ENCODE data around the gene GMPPB. TPM values are rescaled to one million over a fixed set of nuclear protein-coding genes. Genes with fewer than 3 reads are reported as not detected.
A peak's percentile ranks its signal among the peaks of the same experiment; 100 is the strongest.
"Not testable (repeated sequence)": the region's sequence is repeated elsewhere in the genome, so short reads cannot be mapped to it uniquely, and the experiment has no call there.

GMPPB gene
- total RNA-seq, 1 donor from 2014 or later = 21.2 TPM

DNA sequence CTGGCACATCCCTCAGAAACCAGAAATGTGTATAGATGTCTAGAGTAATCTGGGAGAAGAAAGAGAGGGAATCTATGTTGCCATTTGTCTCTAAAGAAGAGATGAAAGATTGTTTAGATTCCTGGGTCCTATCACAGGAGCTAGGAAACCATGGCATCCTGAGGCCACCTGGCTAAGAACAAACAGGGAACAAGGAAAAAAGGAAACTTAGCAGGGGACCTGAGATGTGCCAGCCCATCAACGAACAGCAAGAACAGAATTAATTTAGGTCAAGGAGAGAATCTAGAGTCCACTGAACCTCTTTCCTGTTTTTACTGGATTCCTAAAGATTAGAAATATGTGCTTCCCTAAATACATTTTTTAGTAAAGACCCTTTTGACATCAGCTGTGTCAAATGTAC lies 32.3 kb upstream of the GMPPB start:
- Mint-ChIP-seq H3K4me3 (ENCODE audit: unreplicated experiment) (no peak overlapping the region), H3K27me3 (ENCODE audit: unreplicated experiment) (peaks cover 4% of the 10 kb centered on the region), H3K4me1 (ENCODE audit: low read depth, unreplicated experiment) (no peaks in the 10 kb centered on the region), H3K9me3 (ENCODE audit: unreplicated experiment) (no peaks in the 10 kb centered on the region), H3K36me3 (ENCODE audit: unreplicated experiment) (no peaks in the 10 kb centered on the region), H3K27ac (ENCODE audit: unreplicated experiment) (no peak overlapping the region)
- TF ChIP-seq, protein P1, sequence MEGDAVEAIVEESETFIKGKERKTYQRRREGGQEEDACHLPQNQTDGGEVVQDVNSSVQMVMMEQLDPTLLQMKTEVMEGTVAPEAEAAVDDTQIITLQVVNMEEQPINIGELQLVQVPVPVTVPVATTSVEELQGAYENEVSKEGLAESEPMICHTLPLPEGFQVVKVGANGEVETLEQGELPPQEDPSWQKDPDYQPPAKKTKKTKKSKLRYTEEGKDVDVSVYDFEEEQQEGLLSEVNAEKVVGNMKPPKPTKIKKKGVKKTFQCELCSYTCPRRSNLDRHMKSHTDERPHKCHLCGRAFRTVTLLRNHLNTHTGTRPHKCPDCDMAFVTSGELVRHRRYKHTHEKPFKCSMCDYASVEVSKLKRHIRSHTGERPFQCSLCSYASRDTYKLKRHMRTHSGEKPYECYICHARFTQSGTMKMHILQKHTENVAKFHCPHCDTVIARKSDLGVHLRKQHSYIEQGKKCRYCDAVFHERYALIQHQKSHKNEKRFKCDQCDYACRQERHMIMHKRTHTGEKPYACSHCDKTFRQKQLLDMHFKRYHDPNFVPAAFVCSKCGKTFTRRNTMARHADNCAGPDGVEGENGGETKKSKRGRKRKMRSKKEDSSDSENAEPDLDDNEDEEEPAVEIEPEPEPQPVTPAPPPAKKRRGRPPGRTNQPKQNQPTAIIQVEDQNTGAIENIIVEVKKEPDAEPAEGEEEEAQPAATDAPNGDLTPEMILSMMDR (IDR thresholded peaks at IDR 0.05; ENCODE audit: partially characterized antibody, unreplicated experiment) = no peak
- no peak for DNase-seq

DNA sequence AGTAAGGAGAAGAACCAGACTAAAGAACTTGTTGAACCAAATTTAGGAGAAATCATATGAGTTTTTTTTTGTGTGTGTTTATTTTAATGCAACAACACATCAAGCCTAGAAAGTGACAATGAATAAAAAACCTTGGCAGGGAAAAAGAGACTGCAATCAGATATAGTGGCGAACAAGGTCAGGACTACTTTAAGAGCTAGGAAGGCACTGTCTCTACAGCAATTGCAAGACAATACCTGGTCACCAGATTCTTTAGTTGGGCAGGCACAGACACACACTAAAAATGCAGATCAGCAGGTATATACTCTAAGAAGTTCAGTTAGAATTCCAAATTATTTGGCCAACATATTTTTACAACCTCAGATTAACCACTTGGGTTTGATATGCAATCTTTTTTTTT lies 30.8 kb upstream of the GMPPB start:
- no peak for DNase-seq
- Mint-ChIP-seq H3K27ac (ENCODE audit: unreplicated experiment) (no peak overlapping the region), H3K4me1 (ENCODE audit: low read depth, unreplicated experiment) (no peaks in the 10 kb centered on the region), H3K36me3 (ENCODE audit: unreplicated experiment) (no peaks in the 10 kb centered on the region), H3K27me3 (ENCODE audit: unreplicated experiment) (peaks cover 4% of the 10 kb centered on the region), H3K4me3 (ENCODE audit: unreplicated experiment) (no peak overlapping the region), H3K9me3 (ENCODE audit: unreplicated experiment) (no peaks in the 10 kb centered on the region)
- TF ChIP-seq, protein P1 (IDR thresholded peaks at IDR 0.05; ENCODE audit: partially characterized antibody, unreplicated experiment) = no peak

DNA sequence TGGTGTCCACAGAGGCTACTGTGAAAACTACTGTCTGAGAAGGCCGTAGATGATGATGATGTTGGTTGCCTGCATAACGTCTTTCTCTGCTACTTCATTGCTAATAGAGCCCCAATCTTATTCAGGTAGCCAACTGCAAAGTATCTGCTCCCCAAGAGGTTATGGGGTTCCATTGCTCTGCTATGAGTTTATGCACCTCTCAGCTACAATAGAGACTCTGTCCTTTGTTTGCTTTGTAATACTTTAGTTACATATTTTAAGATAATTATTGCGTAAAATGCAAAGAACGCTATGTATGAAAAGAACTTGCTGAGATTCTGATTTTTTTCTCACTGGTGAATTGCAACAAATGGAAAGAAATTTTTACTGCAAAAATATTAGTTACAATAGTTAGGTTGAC lies 27.8 kb upstream of the GMPPB start:
- Mint-ChIP-seq H3K36me3 (ENCODE audit: unreplicated experiment) (no peaks in the 10 kb centered on the region), H3K9me3 (ENCODE audit: unreplicated experiment) (no peaks in the 10 kb centered on the region), H3K4me1 (ENCODE audit: low read depth, unreplicated experiment) (peaks cover 5% of the 10 kb centered on the region), H3K27me3 (ENCODE audit: unreplicated experiment) (peaks cover 4% of the 10 kb centered on the region), H3K4me3 (ENCODE audit: unreplicated experiment) (no peak overlapping the region), H3K27ac (ENCODE audit: unreplicated experiment) (no peak overlapping the region)
- DNase-seq = no peak
- TF ChIP-seq, protein P1 (IDR thresholded peaks at IDR 0.05; ENCODE audit: partially characterized antibody, unreplicated experiment) = no peak

DNA sequence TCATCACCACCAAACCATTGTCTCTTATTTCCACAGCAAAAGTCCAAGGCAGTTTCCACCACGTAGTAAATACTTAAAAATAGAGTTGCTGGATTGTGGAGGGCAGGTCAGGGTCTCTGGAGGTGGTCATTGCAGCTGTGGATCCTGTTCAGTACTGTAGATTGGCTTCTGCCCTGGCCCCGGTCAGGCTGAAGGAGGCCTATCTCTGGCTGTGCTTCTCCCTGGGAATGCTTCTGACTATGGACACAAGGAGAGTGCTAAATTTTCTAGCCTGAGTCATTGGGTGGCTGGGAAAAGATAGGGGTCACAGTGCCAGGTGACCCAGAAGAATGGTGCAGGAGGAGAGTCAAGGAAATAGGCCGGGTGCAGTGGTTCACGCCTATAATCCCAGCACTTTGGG lies 26.3 kb upstream of the GMPPB start:
- Mint-ChIP-seq H3K4me1 (ENCODE audit: low read depth, unreplicated experiment) (peaks cover 5% of the 10 kb centered on the region), H3K27ac (ENCODE audit: unreplicated experiment) (no peak overlapping the region), H3K27me3 (ENCODE audit: unreplicated experiment) (peaks cover 4% of the 10 kb centered on the region), H3K9me3 (ENCODE audit: unreplicated experiment) (no peaks in the 10 kb centered on the region), H3K4me3 (ENCODE audit: unreplicated experiment) (no peak overlapping the region), H3K36me3 (ENCODE audit: unreplicated experiment) (no peaks in the 10 kb centered on the region)
- no peak for DNase-seq
- TF ChIP-seq, protein P1 (IDR thresholded peaks at IDR 0.05; ENCODE audit: partially characterized antibody, unreplicated experiment) = no peak

DNA sequence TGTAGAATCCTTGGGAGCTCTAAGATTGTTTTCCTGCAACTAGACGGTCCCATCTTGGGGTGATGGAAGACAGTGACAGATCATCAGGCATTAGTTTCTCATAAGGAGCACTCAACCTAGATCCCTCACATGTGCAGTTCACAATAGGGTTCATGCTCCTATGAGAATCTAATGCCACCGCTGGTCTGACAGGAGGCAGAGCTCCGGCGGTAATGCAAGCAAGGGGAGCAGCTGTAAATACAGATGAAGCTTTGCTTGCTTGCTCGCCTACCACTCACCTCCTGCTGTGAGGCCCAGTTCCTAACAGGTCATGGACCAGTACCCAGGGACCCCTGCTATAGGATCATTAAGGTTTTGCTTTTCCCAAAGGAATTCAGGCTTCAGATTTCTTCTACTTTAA lies 25.1 kb upstream of the GMPPB start:
- not testable (repeated sequence) for H3K27me3 Mint-ChIP-seq (ENCODE audit: unreplicated experiment); H3K27ac Mint-ChIP-seq (ENCODE audit: unreplicated experiment); H3K4me3 Mint-ChIP-seq (ENCODE audit: unreplicated experiment); H3K4me1 Mint-ChIP-seq (ENCODE audit: low read depth, unreplicated experiment); H3K9me3 Mint-ChIP-seq (ENCODE audit: unreplicated experiment); H3K36me3 Mint-ChIP-seq (ENCODE audit: unreplicated experiment)
- peak; percentile 42 for DNase-seq
